ENCODE results near the gene DLGAP3.
"Not testable (repeated sequence)": the region's sequence is repeated elsewhere in the genome, so short reads cannot be mapped to it uniquely, and the experiment has no call there.

The DLGAP3 gene

DNA sequence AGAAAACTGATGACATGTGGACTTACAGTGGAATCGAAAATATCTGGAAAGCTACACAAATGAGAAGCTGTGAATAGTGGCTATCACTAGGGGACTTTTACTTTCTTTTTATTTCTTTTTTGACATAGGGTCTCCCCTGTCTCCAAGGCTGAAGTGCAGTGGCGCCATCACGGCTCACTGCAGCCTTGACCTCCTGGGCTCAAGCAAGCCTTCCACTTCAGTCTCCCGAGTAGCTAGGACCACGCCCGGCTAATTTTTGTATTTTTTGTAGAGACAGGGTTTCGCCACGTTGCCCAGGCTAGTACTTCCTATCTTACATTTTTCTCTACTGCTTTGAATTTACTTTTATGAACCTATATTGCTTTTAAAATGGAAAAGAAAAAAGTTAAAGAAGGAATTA is 45.2 kb upstream of the DLGAP3 start:
- no peak for ATAC-seq (ENCODE audit: insufficient read depth, low read depth)
- no peak for TF ChIP-seq EZH2 (IDR thresholded peaks at IDR 0.05; ENCODE audit: borderline replicate concordance, low read depth, low read length, severe bottlenecking)
- TF ChIP-seq, protein P1, sequence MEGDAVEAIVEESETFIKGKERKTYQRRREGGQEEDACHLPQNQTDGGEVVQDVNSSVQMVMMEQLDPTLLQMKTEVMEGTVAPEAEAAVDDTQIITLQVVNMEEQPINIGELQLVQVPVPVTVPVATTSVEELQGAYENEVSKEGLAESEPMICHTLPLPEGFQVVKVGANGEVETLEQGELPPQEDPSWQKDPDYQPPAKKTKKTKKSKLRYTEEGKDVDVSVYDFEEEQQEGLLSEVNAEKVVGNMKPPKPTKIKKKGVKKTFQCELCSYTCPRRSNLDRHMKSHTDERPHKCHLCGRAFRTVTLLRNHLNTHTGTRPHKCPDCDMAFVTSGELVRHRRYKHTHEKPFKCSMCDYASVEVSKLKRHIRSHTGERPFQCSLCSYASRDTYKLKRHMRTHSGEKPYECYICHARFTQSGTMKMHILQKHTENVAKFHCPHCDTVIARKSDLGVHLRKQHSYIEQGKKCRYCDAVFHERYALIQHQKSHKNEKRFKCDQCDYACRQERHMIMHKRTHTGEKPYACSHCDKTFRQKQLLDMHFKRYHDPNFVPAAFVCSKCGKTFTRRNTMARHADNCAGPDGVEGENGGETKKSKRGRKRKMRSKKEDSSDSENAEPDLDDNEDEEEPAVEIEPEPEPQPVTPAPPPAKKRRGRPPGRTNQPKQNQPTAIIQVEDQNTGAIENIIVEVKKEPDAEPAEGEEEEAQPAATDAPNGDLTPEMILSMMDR (IDR thresholded peaks at IDR 0.05; ENCODE audit: borderline replicate concordance, extremely low read depth, low read length, poor library complexity, severe bottlenecking): no peak

DNA sequence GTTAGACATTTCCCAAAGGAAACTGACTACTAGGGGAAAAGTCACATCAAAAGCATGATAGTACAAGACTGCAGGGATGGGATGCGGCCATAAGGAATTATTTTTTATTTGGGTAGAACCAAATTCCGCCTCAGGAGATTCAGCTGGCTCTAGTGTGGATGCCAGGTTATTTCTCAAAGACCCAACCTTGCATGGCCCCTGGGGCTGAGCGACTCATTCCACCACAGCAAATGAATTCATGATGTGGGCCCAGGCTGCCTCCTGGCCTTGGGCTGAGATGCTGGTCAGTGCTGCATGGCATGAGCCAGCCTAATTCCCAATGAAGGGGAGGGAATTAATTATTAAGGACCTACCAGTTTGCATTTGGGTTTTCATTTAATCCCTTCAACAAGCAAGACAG is 43.9 kb upstream of the DLGAP3 start:
- TF ChIP-seq, protein P1 (IDR thresholded peaks at IDR 0.05; ENCODE audit: borderline replicate concordance, extremely low read depth, low read length, poor library complexity, severe bottlenecking): no peak
- no peak for TF ChIP-seq EZH2 (IDR thresholded peaks at IDR 0.05; ENCODE audit: borderline replicate concordance, low read depth, low read length, severe bottlenecking)

More for the DNA sequence above, 45.2 kb upstream of the DLGAP3 start:
- H3K27ac ChIP-seq (ENCODE audit: low read length): no peak overlapping the region
- H3K79me2 ChIP-seq (ENCODE audit: insufficient read depth, low read length): no peaks in the 10 kb centered on the region
- DNase-seq: no peak
- H3K9me3 ChIP-seq (ENCODE audit: insufficient read depth, low read length, severe bottlenecking): no peaks in the 10 kb centered on the region
- no peak overlapping the region for H3K4me3 ChIP-seq (ENCODE audit: low read depth in 1 of 2, low read length in 2 of 2)
- H3K4me1 ChIP-seq (ENCODE audit: insufficient read depth, low read length): no peaks in the 10 kb centered on the region
- no peak overlapping the region for H2AFZ ChIP-seq (ENCODE audit: low read depth, low read length)
- no peak overlapping the region for H3K9ac ChIP-seq (ENCODE audit: low read depth, low read length)
- no peaks in the 10 kb centered on the region for H3K36me3 ChIP-seq (ENCODE audit: insufficient read depth, low read length)
- H3K27me3 ChIP-seq (ENCODE audit: insufficient read depth, low read length, poor library complexity): no peaks in the 10 kb centered on the region
- no peak overlapping the region for H3K4me2 ChIP-seq (ENCODE audit: insufficient read depth, low read length)
- H4K20me1 ChIP-seq (ENCODE audit: insufficient read depth, low read length): no peaks in the 10 kb centered on the region

DNA sequence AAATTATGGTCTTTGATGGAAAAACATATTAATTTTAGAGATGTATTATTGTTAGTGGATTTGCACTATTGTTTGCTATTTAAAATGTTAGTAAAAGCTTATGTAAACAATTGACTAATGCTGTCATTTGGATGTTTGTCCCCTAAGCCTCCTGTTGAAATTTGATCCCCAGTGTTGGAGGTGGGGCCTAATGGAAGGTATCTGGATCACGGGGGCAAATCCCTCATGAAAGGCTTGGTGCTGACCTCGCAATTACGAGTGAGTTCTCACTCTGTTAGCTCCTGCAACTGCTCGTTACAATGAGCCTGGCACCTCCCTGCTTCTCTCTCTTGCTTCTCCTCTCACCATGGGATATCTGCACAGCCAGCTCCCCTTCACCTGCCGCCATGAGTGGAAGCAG is 41.4 kb upstream of the DLGAP3 start:
- Histone ChIP-seq H2AFZ (ENCODE audit: low read depth, low read length) (no peak overlapping the region), H3K79me2 (ENCODE audit: insufficient read depth, low read length) (no peaks in the 10 kb centered on the region), H3K9ac (ENCODE audit: low read depth, low read length) (no peak overlapping the region), H3K4me2 (ENCODE audit: insufficient read depth, low read length) (no peak overlapping the region), H3K27me3 (ENCODE audit: insufficient read depth, low read length, poor library complexity) (no peaks in the 10 kb centered on the region), H3K9me3 (ENCODE audit: insufficient read depth, low read length, severe bottlenecking) (no peaks in the 10 kb centered on the region), H3K36me3 (ENCODE audit: insufficient read depth, low read length) (no peaks in the 10 kb centered on the region), H4K20me1 (ENCODE audit: insufficient read depth, low read length) (no peaks in the 10 kb centered on the region), H3K4me1 (ENCODE audit: insufficient read depth, low read length) (no peaks in the 10 kb centered on the region), H3K27ac (ENCODE audit: low read length) (no peak overlapping the region), H3K4me3 (ENCODE audit: low read depth in 1 of 2, low read length in 2 of 2) (no peak overlapping the region)
- TF ChIP-seq EZH2 (IDR thresholded peaks at IDR 0.05; ENCODE audit: borderline replicate concordance, low read depth, low read length, severe bottlenecking): no peak
- TF ChIP-seq, protein P1 (IDR thresholded peaks at IDR 0.05; ENCODE audit: borderline replicate concordance, extremely low read depth, low read length, poor library complexity, severe bottlenecking): no peak
- no peak for ATAC-seq (ENCODE audit: insufficient read depth, low read depth)
- DNase-seq: no peak

More for the DNA sequence above, 43.9 kb upstream of the DLGAP3 start:
- H3K9ac ChIP-seq (ENCODE audit: low read depth, low read length): no peak overlapping the region
- no peaks in the 10 kb centered on the region for H3K79me2 ChIP-seq (ENCODE audit: insufficient read depth, low read length)
- no peak overlapping the region for H3K4me3 ChIP-seq (ENCODE audit: low read depth in 1 of 2, low read length in 2 of 2)
- no peaks in the 10 kb centered on the region for H4K20me1 ChIP-seq (ENCODE audit: insufficient read depth, low read length)
- H3K36me3 ChIP-seq (ENCODE audit: insufficient read depth, low read length): no peaks in the 10 kb centered on the region
- DNase-seq (no peak), ATAC-seq (ENCODE audit: insufficient read depth, low read depth) (no peak)
- no peaks in the 10 kb centered on the region for H3K4me1 ChIP-seq (ENCODE audit: insufficient read depth, low read length)
- no peak overlapping the region for H3K4me2 ChIP-seq (ENCODE audit: insufficient read depth, low read length)
- no peak overlapping the region for H3K27ac ChIP-seq (ENCODE audit: low read length)
- no peak overlapping the region for H2AFZ ChIP-seq (ENCODE audit: low read depth, low read length)
- H3K9me3 ChIP-seq (ENCODE audit: insufficient read depth, low read length, severe bottlenecking): no peaks in the 10 kb centered on the region
- no peaks in the 10 kb centered on the region for H3K27me3 ChIP-seq (ENCODE audit: insufficient read depth, low read length, poor library complexity)

DNA sequence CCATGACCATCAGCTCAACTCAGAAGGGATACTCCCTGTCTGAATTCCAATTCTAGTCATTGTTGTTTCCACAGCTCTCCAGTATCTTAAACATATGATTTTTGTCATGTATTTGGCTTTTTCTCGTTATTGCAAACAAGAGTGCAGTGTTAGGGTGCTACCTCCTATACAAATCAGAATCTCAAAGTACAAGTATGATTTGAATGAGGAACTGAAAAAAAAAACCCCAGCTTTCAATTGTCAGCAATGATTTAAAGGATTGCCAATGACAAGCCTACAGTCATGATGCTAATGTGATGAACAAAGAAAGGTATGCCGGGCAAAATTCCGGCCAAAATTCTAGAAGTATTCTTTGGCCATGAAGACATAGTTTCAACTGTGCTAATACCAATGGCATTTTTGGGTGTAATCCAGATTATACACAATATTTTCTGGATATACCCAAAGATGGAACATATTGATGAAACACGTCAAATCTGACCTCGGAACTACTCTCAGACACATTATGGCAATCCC is 40.8 kb upstream of the DLGAP3 start:
- Histone ChIP-seq H3K9ac (ENCODE audit: low read depth, low read length) (no peak overlapping the region), H3K9me3 (ENCODE audit: insufficient read depth, low read length, severe bottlenecking) (no peaks in the 10 kb centered on the region), H3K4me2 (ENCODE audit: insufficient read depth, low read length) (no peak overlapping the region), H3K36me3 (ENCODE audit: insufficient read depth, low read length) (no peaks in the 10 kb centered on the region), H3K4me3 (ENCODE audit: low read depth in 1 of 2, low read length in 2 of 2) (no peak overlapping the region), H4K20me1 (ENCODE audit: insufficient read depth, low read length) (no peaks in the 10 kb centered on the region), H3K79me2 (ENCODE audit: insufficient read depth, low read length) (no peaks in the 10 kb centered on the region), H3K27ac (ENCODE audit: low read length) (no peak overlapping the region), H3K4me1 (ENCODE audit: insufficient read depth, low read length) (no peaks in the 10 kb centered on the region), H3K27me3 (ENCODE audit: insufficient read depth, low read length, poor library complexity) (no peaks in the 10 kb centered on the region), H2AFZ (ENCODE audit: low read depth, low read length) (no peak overlapping the region)
- ATAC-seq (ENCODE audit: insufficient read depth, low read depth): no peak
- TF ChIP-seq, protein P1 (IDR thresholded peaks at IDR 0.05; ENCODE audit: borderline replicate concordance, extremely low read depth, low read length, poor library complexity, severe bottlenecking): no peak
- no peak for TF ChIP-seq EZH2 (IDR thresholded peaks at IDR 0.05; ENCODE audit: borderline replicate concordance, low read depth, low read length, severe bottlenecking)
- DNase-seq: no peak

DNA sequence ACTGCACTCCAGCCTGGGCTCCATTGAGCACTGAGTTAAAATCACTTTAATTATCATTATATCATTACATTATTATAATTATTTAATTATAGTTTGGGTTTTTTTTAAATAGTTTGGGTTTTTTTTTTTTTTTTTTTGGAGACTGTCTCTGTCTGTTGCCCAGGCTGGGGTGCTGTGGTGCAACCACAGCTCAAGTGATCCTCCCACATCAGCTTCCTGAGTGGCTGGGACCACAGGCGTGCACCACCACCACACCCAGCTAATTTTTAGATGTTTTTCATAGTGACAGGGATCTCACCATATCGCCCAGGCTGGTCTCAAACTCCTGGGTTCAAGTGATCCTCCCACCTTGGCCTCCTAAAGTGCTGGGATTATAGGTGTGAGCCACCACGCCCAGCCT is 38.8 kb upstream of the DLGAP3 start:
- H3K4me1 ChIP-seq (ENCODE audit: insufficient read depth, low read length); H4K20me1 ChIP-seq (ENCODE audit: insufficient read depth, low read length); H3K9me3 ChIP-seq (ENCODE audit: insufficient read depth, low read length, severe bottlenecking); DNase-seq; H3K9ac ChIP-seq (ENCODE audit: low read depth, low read length); ATAC-seq (ENCODE audit: insufficient read depth, low read depth); H3K79me2 ChIP-seq (ENCODE audit: insufficient read depth, low read length); H3K36me3 ChIP-seq (ENCODE audit: insufficient read depth, low read length); H3K27me3 ChIP-seq (ENCODE audit: insufficient read depth, low read length, poor library complexity); H3K4me3 ChIP-seq (ENCODE audit: low read depth in 1 of 2, low read length in 2 of 2); H3K4me2 ChIP-seq (ENCODE audit: insufficient read depth, low read length); H2AFZ ChIP-seq (ENCODE audit: low read depth, low read length); H3K27ac ChIP-seq (ENCODE audit: low read length): not testable (repeated sequence)
